ENCODE measurements around the gene RPLP2.

RPLP2 gene

GRCh38 chr11:789943-790342 lies 19.8 kb upstream of the RPLP2 start, which contains the start of gene CEND1:
Gene CEND1, minus strand, starts transcription at chr11:790090. Its CDS starts 1,514 bp downstream, at chr11:788576.
- peak in 1 of 2 experiments; percentile 55 for DNase-seq (ENCODE audit: low read depth in 1 of 2, low spot score in 1 of 2)
- in situ Hi-C loops (cut with HindIII; ENCODE audit: low pct_unique_long_range_greater_than_20kb, low sequenced_read_pairs): no loop called here
- TF ChIP-seq JUND (IDR thresholded peaks at IDR 0.05; ENCODE audit: low read depth): no peak

GRCh38 chr11:790721-791564 lies 18.8 kb upstream of the RPLP2 start:
- no peak for DNase-seq (ENCODE audit: low read depth in 1 of 2, low spot score in 1 of 2)
- TF ChIP-seq JUND (IDR thresholded peaks at IDR 0.05; ENCODE audit: low read depth): no peak
- in situ Hi-C loops (cut with HindIII; ENCODE audit: low pct_unique_long_range_greater_than_20kb, low sequenced_read_pairs): no loop called here

GRCh38 chr11:791658-792534 lies 17.9 kb upstream of the RPLP2 start:
- DNase-seq (ENCODE audit: low read depth in 1 of 2, low spot score in 1 of 2): no peak
- TF ChIP-seq JUND (IDR thresholded peaks at IDR 0.05; ENCODE audit: low read depth): no peak
- in situ Hi-C loops (cut with HindIII; ENCODE audit: low pct_unique_long_range_greater_than_20kb, low sequenced_read_pairs): no loop called here

GRCh38 chr11:792535-792821 lies 17.3 kb upstream of the RPLP2 start:
- no peak for TF ChIP-seq JUND (IDR thresholded peaks at IDR 0.05; ENCODE audit: low read depth)
- no peak for DNase-seq (ENCODE audit: low read depth in 1 of 2, low spot score in 1 of 2)
- in situ Hi-C loops (cut with HindIII; ENCODE audit: low pct_unique_long_range_greater_than_20kb, low sequenced_read_pairs): no loop called here

GRCh38 chr11:792873-793272 lies 16.9 kb upstream of the RPLP2 start:
- no peak for TF ChIP-seq JUND (IDR thresholded peaks at IDR 0.05; ENCODE audit: low read depth)
- in situ Hi-C loops (cut with HindIII; ENCODE audit: low pct_unique_long_range_greater_than_20kb, low sequenced_read_pairs): no loop called here

GRCh38 chr11:793556-793955 lies 16.2 kb upstream of the RPLP2 start:
- in situ Hi-C loops (cut with HindIII; ENCODE audit: low pct_unique_long_range_greater_than_20kb, low sequenced_read_pairs): no loop called here

More at GRCh38 chr11:792873-793272, 16.9 kb upstream of the RPLP2 start:
- no peak for DNase-seq (ENCODE audit: low read depth in 1 of 2, low spot score in 1 of 2)

GRCh38 chr11:794013-794765 lies 15.6 kb upstream of the RPLP2 start:
- in situ Hi-C loops (cut with HindIII; ENCODE audit: low pct_unique_long_range_greater_than_20kb, low sequenced_read_pairs): no loop called here
- no peak for TF ChIP-seq JUND (IDR thresholded peaks at IDR 0.05; ENCODE audit: low read depth)
- DNase-seq (ENCODE audit: low read depth in 1 of 2, low spot score in 1 of 2): no peak

More at GRCh38 chr11:793556-793955, 16.2 kb upstream of the RPLP2 start:
- no peak for TF ChIP-seq JUND (IDR thresholded peaks at IDR 0.05; ENCODE audit: low read depth)
- no peak for DNase-seq (ENCODE audit: low read depth in 1 of 2, low spot score in 1 of 2)

GRCh38 chr11:794766-795633 lies 14.8 kb upstream of the RPLP2 start:
- TF ChIP-seq JUND (IDR thresholded peaks at IDR 0.05; ENCODE audit: low read depth): no peak
- no peak for DNase-seq (ENCODE audit: low read depth in 1 of 2, low spot score in 1 of 2)
- in situ Hi-C loops (cut with HindIII; ENCODE audit: low pct_unique_long_range_greater_than_20kb, low sequenced_read_pairs): no loop called here

GRCh38 chr11:795634-796564 lies 13.9 kb upstream of the RPLP2 start:
- in situ Hi-C loops (cut with HindIII; ENCODE audit: low pct_unique_long_range_greater_than_20kb, low sequenced_read_pairs): no loop called here
- no peak for TF ChIP-seq JUND (IDR thresholded peaks at IDR 0.05; ENCODE audit: low read depth)
- no peak for DNase-seq (ENCODE audit: low read depth in 1 of 2, low spot score in 1 of 2)

- DNase-seq (ENCODE audit: low read depth in 1 of 2, low spot score in 1 of 2): no peak
- in situ Hi-C loops (cut with HindIII; ENCODE audit: low pct_unique_long_range_greater_than_20kb, low sequenced_read_pairs): no loop called here
- TF ChIP-seq JUND (IDR thresholded peaks at IDR 0.05; ENCODE audit: low read depth): no peak
Observed at GRCh38 chr11:796565-797295, 13.0 kb upstream of the RPLP2 start.
